Measurements from ENCODE around the gene CELSR3.

DNA sequence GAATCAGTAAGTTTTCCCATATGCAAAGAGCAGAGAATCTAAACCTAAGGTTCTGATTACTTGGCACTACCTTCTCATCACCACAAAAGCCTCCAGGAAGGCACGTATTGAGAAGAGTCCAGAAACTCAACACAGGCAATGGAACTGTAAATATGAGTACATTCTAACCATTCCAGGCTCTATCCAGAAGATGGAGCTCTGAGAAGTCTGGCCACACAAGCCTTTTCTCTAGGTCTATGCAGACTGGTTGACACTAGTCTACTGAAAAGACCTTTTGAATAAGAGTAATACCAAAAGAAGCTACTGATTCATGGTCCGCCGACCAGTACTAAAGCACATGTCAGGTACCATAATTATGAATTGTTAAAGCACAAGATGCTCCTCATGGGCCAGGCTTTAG, 35.3 kb upstream of the CELSR3 start:
- TF ChIP-seq SMC3 (IDR thresholded peaks at IDR 0.05) (no peak), NR3C1 (IDR thresholded peaks at IDR 0.05) (no peak), KDM5A (IDR thresholded peaks at IDR 0.05) (no peak), KDM1A (IDR thresholded peaks at IDR 0.05; ENCODE audit: low read depth) (no peak)
- TF ChIP-seq, protein P1, sequence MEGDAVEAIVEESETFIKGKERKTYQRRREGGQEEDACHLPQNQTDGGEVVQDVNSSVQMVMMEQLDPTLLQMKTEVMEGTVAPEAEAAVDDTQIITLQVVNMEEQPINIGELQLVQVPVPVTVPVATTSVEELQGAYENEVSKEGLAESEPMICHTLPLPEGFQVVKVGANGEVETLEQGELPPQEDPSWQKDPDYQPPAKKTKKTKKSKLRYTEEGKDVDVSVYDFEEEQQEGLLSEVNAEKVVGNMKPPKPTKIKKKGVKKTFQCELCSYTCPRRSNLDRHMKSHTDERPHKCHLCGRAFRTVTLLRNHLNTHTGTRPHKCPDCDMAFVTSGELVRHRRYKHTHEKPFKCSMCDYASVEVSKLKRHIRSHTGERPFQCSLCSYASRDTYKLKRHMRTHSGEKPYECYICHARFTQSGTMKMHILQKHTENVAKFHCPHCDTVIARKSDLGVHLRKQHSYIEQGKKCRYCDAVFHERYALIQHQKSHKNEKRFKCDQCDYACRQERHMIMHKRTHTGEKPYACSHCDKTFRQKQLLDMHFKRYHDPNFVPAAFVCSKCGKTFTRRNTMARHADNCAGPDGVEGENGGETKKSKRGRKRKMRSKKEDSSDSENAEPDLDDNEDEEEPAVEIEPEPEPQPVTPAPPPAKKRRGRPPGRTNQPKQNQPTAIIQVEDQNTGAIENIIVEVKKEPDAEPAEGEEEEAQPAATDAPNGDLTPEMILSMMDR (IDR thresholded peaks at IDR 0.05) = no peak

Measured in A549 (cell line).